Liver (tissue), 9 donors: ENCODE measurements around the gene DNAAF5. TPM values are rescaled to one million over a fixed set of nuclear protein-coding genes. Genes with fewer than 3 reads are reported as not detected.

Experiments used
- DNase-seq: peaks from one replicate; pipeline ENCODE4 v3.0.0-alpha.2; 2017; ENCODE audit warnings: low spot score
- H3K27ac ChIP-seq, 2 donors: one replicate each; pipeline ENCODE4 v1.7.0; 2013; ENCODE audit warnings: inconsistent platforms in 2 of 2, low read length in 2 of 2, control low read depth in 1 of 2, low read depth in 1 of 2, mild to moderate bottlenecking in 1 of 2
- H3K27me3 ChIP-seq, 4 donors: one replicate each; pipeline versions ENCODE4 v1.6.1 to v1.7.0; 2013; ENCODE audit warnings: low read length in 3 of 4, inconsistent platforms in 1 of 4, mild to moderate bottlenecking in 1 of 4, moderate library complexity in 1 of 4; ENCODE audit not compliant: control insufficient read depth in 4 of 4, insufficient read depth in 4 of 4
- H3K36me3 ChIP-seq, 4 donors: one replicate each; pipeline versions ENCODE4 v1.6.1 to v1.7.0; 2013; ENCODE audit warnings: low read length in 3 of 4, mild to moderate bottlenecking in 3 of 4, low read depth in 1 of 4, moderate library complexity in 1 of 4; ENCODE audit not compliant: control insufficient read depth in 4 of 4, insufficient read depth in 3 of 4
- H3K4me1 ChIP-seq, 4 donors: one replicate each; pipeline versions ENCODE4 v1.6.1 to v1.7.0; 2013; ENCODE audit warnings: low read length in 3 of 4, mild to moderate bottlenecking in 3 of 4, moderate library complexity in 1 of 4; ENCODE audit not compliant: control insufficient read depth in 4 of 4, insufficient read depth in 4 of 4
- H3K4me3 ChIP-seq, 3 donors: one replicate each; pipeline versions ENCODE4 v1.6.1 to v1.7.0; 2013; ENCODE audit warnings: low read length in 3 of 3, control low read depth in 1 of 3, low read depth in 1 of 3, mild to moderate bottlenecking in 1 of 3
- H3K9ac ChIP-seq, 2 donors: one replicate each; pipeline ENCODE4 v1.7.0; 2013; ENCODE audit warnings: low read length in 2 of 2, mild to moderate bottlenecking in 2 of 2, moderate library complexity in 2 of 2, control low read depth in 1 of 2, low read depth in 1 of 2
- H3K9me3 ChIP-seq, 4 donors: one replicate each; pipeline versions ENCODE4 v1.6.1 to v1.7.0; 2013; ENCODE audit warnings: low read length in 3 of 4; ENCODE audit not compliant: control insufficient read depth in 4 of 4
- EGR1 ChIP-seq, 2 donors: IDR thresholded peaks; 2 replicates each; pipeline ENCODE4 v1.6.1; 2016 to 2018; ENCODE audit warnings: antibody characterized with exemption in 2 of 2, low read depth in 2 of 2
- FOXA1 ChIP-seq: IDR thresholded peaks from 2 replicates; pipeline ENCODE4 v1.6.1; 2016; ENCODE audit warnings: antibody characterized with exemption
- FOXA2 ChIP-seq: IDR thresholded peaks from 2 replicates; pipeline ENCODE4 v1.6.1; 2016; ENCODE audit warnings: antibody characterized with exemption
- GABPA ChIP-seq, 2 donors: IDR thresholded peaks in 1 of 2; conservative IDR thresholded peaks in 1 of 2; 2 replicates each; pipeline ENCODE4 v1.6.1; 2016; ENCODE audit warnings: antibody characterized with exemption in 2 of 2, mild to moderate bottlenecking in 1 of 2, moderate library complexity in 1 of 2
- HNF4A ChIP-seq, 2 donors: conservative IDR thresholded peaks; 2 replicates each; pipeline ENCODE4 v1.6.1; 2016; ENCODE audit warnings: antibody characterized with exemption in 2 of 2, mild to moderate bottlenecking in 2 of 2
- HNF4G ChIP-seq: IDR thresholded peaks from 2 replicates; pipeline ENCODE4 v1.6.1; 2016; ENCODE audit warnings: antibody characterized with exemption
- JUND ChIP-seq, 2 donors: IDR thresholded peaks; 2 replicates each; pipeline ENCODE4 v1.6.1; 2016; ENCODE audit warnings: antibody characterized with exemption in 2 of 2
- NR2F2 ChIP-seq: IDR thresholded peaks from 2 replicates; pipeline ENCODE4 v1.6.1; 2016; ENCODE audit warnings: antibody characterized with exemption
- RAD21 ChIP-seq, 2 donors: IDR thresholded peaks; 2 replicates each; pipeline ENCODE4 v1.6.1; 2016; ENCODE audit warnings: antibody characterized with exemption in 2 of 2, mild to moderate bottlenecking in 2 of 2
- RXRA ChIP-seq, 2 donors: IDR thresholded peaks; 2 replicates each; pipeline ENCODE4 v1.6.1; 2017 to 2018; ENCODE audit warnings: antibody characterized with exemption in 2 of 2, mild to moderate bottlenecking in 1 of 2
- SP1 ChIP-seq: IDR thresholded peaks from 2 replicates; pipeline ENCODE4 v1.6.1; 2018; ENCODE audit warnings: antibody characterized with exemption, mild to moderate bottlenecking
- TAF1 ChIP-seq: conservative IDR thresholded peaks from 2 replicates; pipeline ENCODE4 v1.6.1; 2016; ENCODE audit warnings: antibody characterized with exemption, mild to moderate bottlenecking
- YY1 ChIP-seq: IDR thresholded peaks from 2 replicates; pipeline ENCODE4 v1.6.1; 2016; ENCODE audit warnings: antibody characterized with exemption, mild to moderate bottlenecking
- WGBS: extraction: QIAGEN DNeasy Blood & Tissue Kit; methylation state at CpG from one replicate; pipeline ENCODE4 v1.1.7; 2013; 5-methylcytosine and 5-hydroxymethylcytosine counted together
- polyA plus RNA-seq, 2 donors: library from polyadenylated mRNA; stranded (reverse) in 1 of 2; unstranded in 1 of 2; fragments of 200-250 nt in 1 of 2; fragments of >200 nt in 1 of 2; fragmentation: Nextera tagmentation in 1 of 2; extraction: Ambion mirVana in 1 of 2; gene quantifications; one replicate each; pipeline versions ENCODE4 v1.2.1 to v1.2.3, GENCODE V29; 2013 to 2015
- total RNA-seq, 2 donors: library from RNA; depleted of rRNA; stranded (reverse); fragments of >200 nt; gene quantifications; one replicate each; pipeline ENCODE4 v1.2.3, GENCODE V29; 2014
- TF ChIP-seq, protein P1 (sequence below): IDR thresholded peaks from 2 replicates; pipeline ENCODE4 v1.6.1; 2016; ENCODE audit warnings: antibody characterized with exemption
- TF ChIP-seq, protein P2 (sequence below): IDR thresholded peaks from 2 replicates; pipeline ENCODE4 v1.6.1; 2016; ENCODE audit warnings: antibody characterized with exemption
- TF ChIP-seq, protein P3 (sequence below): fragments of 150-350 bp; IDR thresholded peaks from 2 replicates; pipeline ENCODE4 v1.5.1; 2017; ENCODE audit warnings: improper control_type of control experiment, low read depth, low read length; ENCODE audit not compliant: missing input control
- TF ChIP-seq, protein P4 (sequence below): IDR thresholded peaks from 2 replicates; pipeline ENCODE4 v1.6.1; 2016; ENCODE audit warnings: antibody characterized with exemption, mild to moderate bottlenecking
- TF ChIP-seq, protein P5 (sequence below): IDR thresholded peaks from 2 replicates; pipeline ENCODE4 v1.6.1; 2016; ENCODE audit warnings: antibody characterized with exemption
- donor health status: healthy.
- donor health status: healthy.
- donor health status: healthy.
- donor health status: healthy.
- donor health status: healthy.

DNAAF5 gene
- total and polyA plus RNA-seq, 4 donors: 3.1 to 11.1 (median 9.5) TPM

DNA sequence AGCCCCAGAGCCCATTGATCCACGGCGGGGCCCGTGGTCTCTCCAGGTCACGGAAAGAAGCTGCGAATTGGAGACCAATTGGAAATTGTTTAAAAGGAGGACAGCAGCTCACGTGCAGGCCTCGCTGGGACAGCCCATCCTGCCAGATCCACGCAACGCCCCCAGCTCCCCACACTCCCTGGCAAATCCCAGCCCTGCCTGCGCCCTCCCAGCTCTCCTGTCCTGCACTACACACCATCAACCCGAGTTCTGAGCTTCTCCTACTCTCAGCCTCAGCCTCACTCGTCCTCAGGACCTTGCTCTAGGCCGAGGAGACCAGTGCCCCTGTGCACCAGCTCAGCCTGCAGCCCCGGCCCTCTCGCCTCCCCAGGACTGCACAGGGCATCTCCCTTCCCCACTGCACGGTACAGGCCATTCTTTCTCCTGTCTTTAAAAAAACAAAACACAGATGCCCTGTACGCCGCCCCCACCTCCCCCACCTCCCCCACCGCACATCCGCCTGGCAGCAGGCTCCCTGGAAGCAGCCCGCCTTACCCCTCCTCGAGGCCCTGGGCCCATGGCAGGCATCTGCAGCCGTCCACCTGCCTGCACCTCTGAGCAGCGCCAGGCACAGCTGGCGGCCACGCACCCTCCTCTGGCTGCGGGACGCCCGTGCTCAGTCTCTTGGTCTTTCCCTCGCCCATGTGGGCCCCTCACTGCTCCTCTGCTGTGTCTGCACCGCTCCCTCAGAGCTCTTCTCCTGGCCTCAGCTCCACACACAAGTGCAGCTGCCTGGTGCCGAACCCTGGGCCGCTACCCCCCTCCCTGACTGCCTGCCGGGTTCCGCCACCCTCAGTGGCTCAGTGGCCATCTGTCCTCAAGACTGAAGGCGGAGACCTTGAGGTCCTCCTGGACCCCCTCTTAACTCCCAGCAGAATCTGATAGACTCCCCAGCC is 57.3 kb downstream of the DNAAF5 start:
- Histone ChIP-seq H3K27me3 (no peaks in the 10 kb centered on the region), H3K4me3 (no peak overlapping the region), H3K27ac (no peak overlapping the region), H3K9me3 (no peaks in the 10 kb centered on the region), H3K36me3 (peaks cover 2 to 21% (median 11%) of the 10 kb centered on the region in 4 donors), H3K9ac (no peak overlapping the region), H3K4me1 (no peaks in the 10 kb centered on the region)
- no peak for TF ChIP-seq RXRA (IDR thresholded peaks at IDR 0.05)
- no peak for TF ChIP-seq SP1
- TF ChIP-seq, protein P1, sequence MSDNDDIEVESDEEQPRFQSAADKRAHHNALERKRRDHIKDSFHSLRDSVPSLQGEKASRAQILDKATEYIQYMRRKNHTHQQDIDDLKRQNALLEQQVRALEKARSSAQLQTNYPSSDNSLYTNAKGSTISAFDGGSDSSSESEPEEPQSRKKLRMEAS: no peak
- TF ChIP-seq JUND (IDR thresholded peaks at IDR 0.05): no peak
- TF ChIP-seq, protein P2, sequence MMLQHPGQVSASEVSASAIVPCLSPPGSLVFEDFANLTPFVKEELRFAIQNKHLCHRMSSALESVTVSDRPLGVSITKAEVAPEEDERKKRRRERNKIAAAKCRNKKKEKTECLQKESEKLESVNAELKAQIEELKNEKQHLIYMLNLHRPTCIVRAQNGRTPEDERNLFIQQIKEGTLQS: no peak
- no peak for TF ChIP-seq RAD21 (IDR thresholded peaks at IDR 0.05)
- TF ChIP-seq, protein P3, sequence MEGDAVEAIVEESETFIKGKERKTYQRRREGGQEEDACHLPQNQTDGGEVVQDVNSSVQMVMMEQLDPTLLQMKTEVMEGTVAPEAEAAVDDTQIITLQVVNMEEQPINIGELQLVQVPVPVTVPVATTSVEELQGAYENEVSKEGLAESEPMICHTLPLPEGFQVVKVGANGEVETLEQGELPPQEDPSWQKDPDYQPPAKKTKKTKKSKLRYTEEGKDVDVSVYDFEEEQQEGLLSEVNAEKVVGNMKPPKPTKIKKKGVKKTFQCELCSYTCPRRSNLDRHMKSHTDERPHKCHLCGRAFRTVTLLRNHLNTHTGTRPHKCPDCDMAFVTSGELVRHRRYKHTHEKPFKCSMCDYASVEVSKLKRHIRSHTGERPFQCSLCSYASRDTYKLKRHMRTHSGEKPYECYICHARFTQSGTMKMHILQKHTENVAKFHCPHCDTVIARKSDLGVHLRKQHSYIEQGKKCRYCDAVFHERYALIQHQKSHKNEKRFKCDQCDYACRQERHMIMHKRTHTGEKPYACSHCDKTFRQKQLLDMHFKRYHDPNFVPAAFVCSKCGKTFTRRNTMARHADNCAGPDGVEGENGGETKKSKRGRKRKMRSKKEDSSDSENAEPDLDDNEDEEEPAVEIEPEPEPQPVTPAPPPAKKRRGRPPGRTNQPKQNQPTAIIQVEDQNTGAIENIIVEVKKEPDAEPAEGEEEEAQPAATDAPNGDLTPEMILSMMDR: no peak
- no peak for TF ChIP-seq YY1
- no peak for TF ChIP-seq GABPA (IDR thresholded peaks at IDR 0.05 in 1 of 2, conservative IDR thresholded peaks at IDR 0.05 in 1 of 2)
- TF ChIP-seq, protein P4, sequence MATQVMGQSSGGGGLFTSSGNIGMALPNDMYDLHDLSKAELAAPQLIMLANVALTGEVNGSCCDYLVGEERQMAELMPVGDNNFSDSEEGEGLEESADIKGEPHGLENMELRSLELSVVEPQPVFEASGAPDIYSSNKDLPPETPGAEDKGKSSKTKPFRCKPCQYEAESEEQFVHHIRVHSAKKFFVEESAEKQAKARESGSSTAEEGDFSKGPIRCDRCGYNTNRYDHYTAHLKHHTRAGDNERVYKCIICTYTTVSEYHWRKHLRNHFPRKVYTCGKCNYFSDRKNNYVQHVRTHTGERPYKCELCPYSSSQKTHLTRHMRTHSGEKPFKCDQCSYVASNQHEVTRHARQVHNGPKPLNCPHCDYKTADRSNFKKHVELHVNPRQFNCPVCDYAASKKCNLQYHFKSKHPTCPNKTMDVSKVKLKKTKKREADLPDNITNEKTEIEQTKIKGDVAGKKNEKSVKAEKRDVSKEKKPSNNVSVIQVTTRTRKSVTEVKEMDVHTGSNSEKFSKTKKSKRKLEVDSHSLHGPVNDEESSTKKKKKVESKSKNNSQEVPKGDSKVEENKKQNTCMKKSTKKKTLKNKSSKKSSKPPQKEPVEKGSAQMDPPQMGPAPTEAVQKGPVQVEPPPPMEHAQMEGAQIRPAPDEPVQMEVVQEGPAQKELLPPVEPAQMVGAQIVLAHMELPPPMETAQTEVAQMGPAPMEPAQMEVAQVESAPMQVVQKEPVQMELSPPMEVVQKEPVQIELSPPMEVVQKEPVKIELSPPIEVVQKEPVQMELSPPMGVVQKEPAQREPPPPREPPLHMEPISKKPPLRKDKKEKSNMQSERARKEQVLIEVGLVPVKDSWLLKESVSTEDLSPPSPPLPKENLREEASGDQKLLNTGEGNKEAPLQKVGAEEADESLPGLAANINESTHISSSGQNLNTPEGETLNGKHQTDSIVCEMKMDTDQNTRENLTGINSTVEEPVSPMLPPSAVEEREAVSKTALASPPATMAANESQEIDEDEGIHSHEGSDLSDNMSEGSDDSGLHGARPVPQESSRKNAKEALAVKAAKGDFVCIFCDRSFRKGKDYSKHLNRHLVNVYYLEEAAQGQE: no peak
- no peak for TF ChIP-seq HNF4G
- TF ChIP-seq, protein P5, sequence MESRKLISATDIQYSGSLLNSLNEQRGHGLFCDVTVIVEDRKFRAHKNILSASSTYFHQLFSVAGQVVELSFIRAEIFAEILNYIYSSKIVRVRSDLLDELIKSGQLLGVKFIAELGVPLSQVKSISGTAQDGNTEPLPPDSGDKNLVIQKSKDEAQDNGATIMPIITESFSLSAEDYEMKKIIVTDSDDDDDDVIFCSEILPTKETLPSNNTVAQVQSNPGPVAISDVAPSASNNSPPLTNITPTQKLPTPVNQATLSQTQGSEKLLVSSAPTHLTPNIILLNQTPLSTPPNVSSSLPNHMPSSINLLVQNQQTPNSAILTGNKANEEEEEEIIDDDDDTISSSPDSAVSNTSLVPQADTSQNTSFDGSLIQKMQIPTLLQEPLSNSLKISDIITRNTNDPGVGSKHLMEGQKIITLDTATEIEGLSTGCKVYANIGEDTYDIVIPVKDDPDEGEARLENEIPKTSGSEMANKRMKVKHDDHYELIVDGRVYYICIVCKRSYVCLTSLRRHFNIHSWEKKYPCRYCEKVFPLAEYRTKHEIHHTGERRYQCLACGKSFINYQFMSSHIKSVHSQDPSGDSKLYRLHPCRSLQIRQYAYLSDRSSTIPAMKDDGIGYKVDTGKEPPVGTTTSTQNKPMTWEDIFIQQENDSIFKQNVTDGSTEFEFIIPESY: no peak
- no peak for TF ChIP-seq HNF4A (conservative IDR thresholded peaks at IDR 0.05)
- no peak for TF ChIP-seq FOXA2
- TF ChIP-seq FOXA1: no peak
- TF ChIP-seq TAF1: no peak
- no peak for TF ChIP-seq NR2F2
- no peak for TF ChIP-seq EGR1 (IDR thresholded peaks at IDR 0.05; ENCODE audit: low read depth in 2 of 2)
- no peak for DNase-seq
- 93% methylated on average over 36 of the region's 36 CpGs for WGBS
